Epidermal melanocyte (primary cell): ENCODE measurements around the gene SCRT2.

Experiments used
- DNase-seq: peaks from one replicate; pipeline ENCODE4 v3.0.0; 2011; ENCODE audit warnings: low spot score; ENCODE audit not compliant: insufficient read length

The SCRT2 gene

DNA sequence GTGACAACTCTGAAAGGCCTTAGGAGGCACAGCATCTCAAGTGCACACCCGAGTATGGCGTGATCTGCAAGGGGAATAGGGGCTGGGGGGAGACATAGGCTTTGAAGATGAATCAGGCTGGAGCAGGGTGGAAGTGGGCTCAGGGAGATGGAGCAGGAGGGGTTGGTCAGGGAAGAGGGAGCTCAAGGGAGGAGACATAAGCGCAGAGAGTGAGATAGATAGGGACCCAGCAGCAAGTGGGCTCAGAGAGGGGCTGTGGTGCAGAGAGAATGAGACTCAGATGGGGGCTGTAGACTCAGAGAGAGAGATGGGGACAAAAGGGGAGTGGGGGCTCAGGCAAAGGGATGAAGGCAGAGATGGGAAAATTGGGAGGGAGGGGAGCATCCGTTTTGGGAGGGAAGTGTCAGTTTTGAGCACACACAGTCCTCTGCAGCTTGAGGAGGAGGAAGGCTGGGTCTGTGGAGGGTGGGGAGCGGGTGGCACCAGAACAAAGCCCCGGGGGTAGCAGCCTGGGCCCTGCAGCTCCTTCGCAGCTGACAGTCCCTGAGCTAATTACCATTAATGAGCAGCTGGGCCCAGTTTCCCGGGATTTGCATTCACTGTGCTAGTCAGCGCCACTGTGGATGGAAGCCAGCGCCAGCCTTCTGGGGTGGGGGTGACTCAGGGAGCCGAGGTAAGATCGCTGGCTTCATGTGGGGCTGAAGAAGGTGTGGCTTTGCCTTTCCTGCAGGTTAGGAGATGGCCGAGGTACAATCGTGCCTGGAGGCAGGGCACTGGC lies 41.3 kb downstream of the SCRT2 start:
- no peak for DNase-seq

DNA sequence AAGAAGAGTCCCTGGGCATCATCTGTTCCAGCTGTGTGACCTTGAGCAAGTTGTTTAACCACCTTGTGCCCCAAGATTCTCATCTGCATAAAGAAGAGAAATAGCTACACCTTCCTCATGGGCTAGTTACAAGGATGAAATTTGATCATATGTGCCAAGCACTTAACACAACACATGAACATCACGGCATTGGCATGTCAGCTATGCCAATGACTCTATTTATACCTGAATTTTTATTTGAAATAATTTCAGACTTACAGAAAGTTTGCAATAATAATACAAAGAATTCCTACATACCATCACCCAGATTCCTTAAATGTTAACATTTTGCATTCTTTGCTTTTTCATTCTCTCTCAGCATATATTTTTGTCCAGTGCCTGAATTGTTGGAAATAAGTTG lies 44.5 kb downstream of the SCRT2 start:
- no peak for DNase-seq

- no peak for DNase-seq
Measured at GRCh38 chr20:626579-626978, 49.0 kb downstream of the SCRT2 start.

DNA sequence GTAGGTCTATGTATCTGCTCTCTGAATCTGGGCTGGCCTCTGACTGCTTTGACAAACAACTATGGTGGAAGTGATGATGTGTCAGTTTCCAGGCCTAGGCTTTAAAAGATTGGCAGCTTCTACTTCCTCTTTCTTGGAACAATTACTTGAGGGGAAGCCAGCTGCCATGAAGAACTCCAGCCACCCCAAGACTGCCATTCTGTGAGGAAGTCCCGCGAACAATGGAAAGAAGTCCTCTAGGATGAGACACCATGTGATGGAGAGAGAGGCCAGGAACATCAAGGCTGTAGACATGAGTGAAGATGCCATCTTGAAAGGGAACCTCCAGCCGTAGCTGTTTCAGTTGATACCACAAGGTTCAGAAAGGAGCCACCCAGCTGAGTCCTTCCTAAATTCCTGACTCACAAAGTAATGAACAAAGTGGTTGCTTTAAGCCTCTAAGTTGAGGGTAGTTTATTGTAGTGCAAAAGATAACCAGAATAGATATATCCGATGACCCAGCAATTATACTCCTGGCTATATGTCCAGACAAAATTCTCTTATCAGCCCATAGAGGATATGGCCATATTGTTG lies 50.2 kb downstream of the SCRT2 start:
- no peak for DNase-seq

GRCh38 chr20:623704-624103 lies 51.9 kb downstream of the SCRT2 start:
- DNase-seq = no peak

- no peak for DNase-seq
Measured at GRCh38 chr20:623021-623420, 52.6 kb downstream of the SCRT2 start.

- no peak for DNase-seq
Measured at GRCh38 chr20:622161-622560, 53.4 kb downstream of the SCRT2 start.

DNA sequence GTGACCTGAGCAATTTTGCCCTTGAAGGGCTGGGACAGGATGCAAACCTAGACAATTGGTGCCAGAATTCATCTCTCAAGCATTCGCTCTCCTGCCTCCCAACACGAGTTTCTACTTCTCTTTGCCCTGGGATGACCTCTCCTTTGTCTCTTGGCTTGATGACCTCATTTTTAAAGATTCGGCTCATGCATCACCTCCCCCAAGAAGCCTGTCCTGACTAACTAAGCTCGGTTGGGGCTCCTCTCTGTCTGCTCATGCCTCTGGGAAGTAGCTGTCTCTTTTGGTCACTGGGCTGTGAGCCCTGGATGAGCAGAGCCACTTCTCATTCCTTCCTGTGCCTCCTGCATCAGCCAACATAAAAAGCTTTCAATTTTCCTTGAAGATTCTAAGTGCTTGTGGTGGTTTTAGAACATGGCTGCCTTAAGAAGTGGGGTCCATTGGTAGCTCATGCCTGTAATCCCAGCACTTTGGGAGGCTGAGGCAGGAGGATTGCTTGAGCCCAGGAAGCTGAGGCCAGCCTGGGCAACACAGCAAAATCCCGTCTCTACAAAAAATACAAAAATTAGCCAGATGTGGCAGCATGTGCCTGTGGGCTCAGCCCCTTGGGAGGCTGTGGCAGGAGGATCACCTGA lies 54.4 kb downstream of the SCRT2 start:
- DNase-seq = no peak

- DNase-seq = no peak
Measured at GRCh38 chr20:620246-620645, 55.4 kb downstream of the SCRT2 start.

DNA sequence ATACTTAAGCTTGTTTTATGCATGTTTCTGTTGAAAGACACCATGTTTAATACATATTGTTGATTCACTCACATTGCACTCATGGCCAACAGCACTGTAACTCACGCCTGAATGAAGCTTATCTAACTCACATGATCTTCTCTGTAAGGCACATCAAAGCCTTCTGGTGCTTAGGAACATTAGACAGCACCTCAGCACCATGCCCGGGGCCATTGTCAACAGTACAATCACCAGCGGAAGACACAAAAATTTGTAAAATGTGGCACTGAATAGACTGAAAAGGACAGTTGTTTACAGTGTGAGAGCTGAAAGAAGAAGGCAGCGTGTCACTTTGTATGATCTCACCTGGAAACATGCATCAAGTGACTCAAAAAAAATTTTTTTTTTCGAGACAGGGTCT lies 56.6 kb downstream of the SCRT2 start:
- no peak for DNase-seq

DNA sequence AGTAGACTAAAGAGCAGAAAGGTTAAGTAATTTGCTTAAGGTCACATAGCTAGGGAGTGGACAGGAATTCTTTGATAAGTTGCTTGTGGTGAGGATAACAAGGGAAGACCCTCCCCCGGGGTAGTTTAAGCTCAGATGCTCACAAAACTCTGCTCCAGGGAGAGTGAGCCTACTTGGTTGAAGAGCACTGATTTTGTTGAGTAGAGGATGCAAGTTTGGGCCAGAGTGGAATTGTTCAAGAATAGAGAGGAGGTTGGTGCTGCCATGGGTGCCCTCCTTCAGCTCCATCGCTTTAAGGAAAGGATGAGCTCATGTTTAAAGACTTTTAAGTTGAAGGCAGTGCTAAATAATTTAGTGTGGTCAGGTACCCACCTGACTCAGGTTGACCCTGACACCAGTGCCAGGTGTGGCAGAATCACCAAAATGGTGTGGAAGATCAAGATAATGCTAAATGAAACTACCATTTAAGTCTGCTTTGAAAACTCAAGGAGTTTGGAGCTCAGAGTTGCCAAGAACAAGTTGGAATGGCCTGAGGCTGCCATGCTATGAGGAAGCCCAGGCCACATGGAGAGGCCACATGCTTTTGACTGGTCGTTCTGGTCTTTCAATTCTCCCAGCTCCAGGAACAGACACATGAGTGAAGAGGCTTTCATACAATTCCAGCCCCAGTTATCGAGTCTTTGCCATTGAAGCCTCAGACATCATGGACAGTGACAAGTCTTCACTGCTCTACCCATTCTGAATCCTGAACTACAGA lies 57.5 kb downstream of the SCRT2 start:
- DNase-seq = no peak

- no peak for DNase-seq
Measured at GRCh38 chr20:615514-615913, 60.1 kb downstream of the SCRT2 start.

- DNase-seq = no peak
Measured at GRCh38 chr20:611843-612185, 63.8 kb downstream of the SCRT2 start.
